NCI-H345 treated with DMSO at 0.1 percent for 48 hours (cell line): ENCODE data around the gene YWHAQ.
A peak's percentile ranks its signal among the peaks of the same experiment; 100 is the strongest.
"Not testable (repeated sequence)": the region's sequence is repeated elsewhere in the genome, so short reads cannot be mapped to it uniquely, and the experiment has no call there.

ENCODE experiments used
- DNase-seq: peaks from one replicate; lab custom pipeline; 2025; ENCODE audit not compliant: unreplicated experiment; lab: John Stamatoyannopoulos, UW

YWHAQ gene

DNA sequence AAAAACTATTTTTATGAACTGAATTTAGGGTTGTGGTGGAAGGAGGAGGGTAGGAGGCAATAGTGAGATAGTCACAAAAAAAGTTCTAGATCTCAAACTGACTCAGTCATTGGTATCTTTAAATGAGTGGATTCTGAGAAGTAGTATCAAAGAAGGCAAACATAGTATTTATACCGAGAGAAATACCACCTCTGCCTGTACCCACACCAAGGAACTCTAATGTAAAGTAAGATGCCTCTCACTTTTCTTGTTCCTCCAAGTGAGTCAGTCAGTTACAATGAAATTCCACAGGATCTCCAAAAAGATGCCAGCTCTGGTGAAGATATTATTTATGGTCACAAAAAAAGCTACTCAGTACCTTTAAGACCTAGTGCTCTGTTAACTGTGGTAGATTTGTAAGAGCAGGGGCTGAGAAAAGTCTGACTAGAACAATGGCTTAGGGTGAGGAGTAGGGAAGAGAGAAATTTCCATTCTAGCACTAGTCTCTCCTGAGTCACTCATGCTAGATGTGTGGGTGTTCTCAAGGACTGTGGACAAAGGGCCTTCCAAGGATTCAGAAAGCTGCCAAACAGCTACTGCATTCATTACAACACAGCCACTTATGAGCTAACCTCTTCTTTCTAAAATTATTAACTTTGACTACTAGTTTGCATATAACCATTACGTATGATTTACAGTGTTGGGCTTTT lies 36.3 kb downstream of the YWHAQ start:
- no peak for DNase-seq

DNA sequence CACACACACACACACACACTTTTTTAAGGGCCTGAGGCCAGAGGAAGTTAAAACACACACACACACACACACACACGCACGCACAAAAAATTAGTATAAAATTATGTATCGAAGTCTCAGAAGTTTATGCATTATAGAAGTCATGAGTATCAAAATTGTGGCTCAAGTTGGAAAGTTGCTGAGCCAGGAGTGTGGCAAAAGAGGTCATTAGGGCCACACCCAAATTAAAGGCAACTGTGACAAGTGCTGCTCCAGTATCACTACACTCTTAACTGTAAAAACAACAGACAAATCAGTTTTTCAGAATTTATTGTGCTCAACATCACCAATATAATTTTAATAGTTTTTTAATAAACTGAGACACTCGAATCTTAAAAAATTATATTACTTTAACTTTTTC lies 36.9 kb downstream of the YWHAQ start:
- DNase-seq: no peak

DNA sequence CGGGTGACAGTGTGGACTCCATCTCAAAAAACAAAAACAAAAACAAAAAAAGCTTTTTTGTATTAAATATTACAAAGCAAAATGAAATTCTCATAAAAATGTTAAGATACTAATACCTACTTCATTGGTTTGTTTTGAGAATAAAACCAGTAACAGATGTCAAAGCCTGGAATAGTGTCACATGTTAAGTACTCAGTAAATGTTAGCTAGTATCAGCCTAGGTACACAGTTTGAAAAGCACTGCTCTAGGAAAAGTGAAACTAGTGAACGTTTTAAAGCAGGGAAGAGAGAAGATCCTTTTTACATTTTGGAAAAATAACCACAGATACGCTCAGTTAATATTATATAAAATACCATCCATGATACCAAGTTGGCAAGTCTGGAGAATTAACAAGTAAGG lies 38.1 kb downstream of the YWHAQ start:
- DNase-seq: no peak

DNA sequence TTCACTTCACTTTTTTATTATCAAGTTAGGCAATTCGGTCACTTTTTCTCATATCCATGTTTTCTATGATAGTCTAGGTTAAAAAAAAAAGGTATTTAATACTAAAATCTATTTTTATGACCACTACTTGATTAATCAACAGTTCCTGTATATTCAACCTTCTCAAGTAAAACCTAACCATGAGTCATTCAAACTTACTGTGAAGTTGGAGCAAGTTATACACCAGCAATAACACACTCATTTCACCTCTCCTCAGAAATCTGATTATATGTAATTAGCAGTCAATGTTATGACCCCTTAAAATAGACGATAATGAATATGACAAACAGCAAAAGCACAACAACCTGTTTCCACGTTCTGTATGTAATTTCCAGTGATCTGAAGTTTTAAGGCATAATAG lies 40.2 kb downstream of the YWHAQ start:
- DNase-seq: no peak

DNA sequence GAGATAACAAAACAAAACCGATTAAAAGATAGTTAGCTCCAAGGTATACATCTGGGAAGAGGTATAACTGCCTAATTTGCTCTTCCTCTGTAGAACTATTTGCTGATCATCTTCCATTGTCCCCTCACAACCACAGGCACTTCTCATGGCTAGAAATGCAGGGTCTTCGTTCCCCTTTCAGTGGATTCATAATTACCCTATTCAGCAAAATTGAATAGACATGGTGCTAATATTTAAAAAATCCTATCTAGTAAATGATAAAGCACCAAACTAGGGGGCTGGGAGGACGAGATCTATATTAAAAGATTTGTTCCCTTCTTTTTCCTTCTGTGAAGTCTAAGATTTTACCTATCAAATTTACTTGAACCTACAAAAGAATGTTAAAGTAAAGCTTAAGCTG lies 44.3 kb downstream of the YWHAQ start:
- DNase-seq: no peak

DNA sequence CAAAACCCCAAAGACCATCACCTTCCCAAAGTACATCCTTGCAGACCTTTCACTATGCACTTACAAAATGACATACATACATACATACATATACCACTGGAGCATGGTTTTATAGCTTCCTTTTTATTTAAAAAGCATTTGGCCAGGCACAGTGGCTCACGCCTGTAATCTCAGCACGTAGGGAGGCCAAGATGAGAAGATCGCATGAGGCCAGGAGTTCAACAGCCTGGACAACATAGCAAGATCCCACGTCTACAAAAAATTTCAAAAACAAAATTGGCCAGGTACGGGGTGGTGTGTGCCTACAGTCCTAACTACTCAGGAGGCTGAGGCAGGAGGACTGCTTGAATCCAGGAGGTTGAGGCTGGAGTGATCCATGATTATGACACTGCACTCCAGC lies 45.3 kb downstream of the YWHAQ start:
- no peak for DNase-seq

DNA sequence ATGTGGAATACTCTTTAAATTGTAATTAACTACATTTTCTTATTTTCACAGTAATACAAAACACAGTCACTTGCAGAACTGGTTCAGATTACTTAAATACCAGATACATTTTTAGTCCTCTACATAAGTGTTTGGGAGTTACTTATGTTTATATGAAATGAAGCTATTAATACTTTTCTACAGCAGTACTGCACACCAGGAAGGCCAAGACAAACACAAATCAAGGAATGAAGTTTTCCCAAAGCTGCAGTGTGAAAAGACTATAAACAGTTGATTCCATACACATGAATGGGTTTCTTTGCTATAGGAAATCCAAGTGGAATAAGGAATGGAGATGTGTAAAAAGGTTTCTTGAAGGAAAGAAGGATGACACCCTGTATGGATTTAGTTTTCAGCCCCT lies 45.9 kb downstream of the YWHAQ start:
- DNase-seq: not testable (repeated sequence)

DNA sequence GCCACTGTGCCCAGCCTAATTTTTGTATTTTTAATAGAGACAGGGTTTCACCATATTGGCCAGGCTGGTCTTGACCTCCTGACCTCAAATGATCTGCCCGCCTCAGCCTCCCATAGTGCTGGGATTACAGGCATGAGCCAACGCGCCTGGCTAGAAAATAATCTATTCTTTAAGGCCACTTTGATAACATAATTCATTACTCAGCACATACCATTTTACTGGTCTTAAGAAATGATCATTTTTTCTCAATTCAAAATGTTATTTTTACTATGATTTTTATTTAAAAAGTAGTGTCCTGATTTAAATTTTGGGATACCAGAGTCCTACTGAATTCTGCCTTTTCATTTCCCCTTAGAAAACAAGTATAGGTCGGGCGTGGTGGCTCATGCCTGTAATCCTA lies 48.2 kb downstream of the YWHAQ start:
- DNase-seq: no peak

DNA sequence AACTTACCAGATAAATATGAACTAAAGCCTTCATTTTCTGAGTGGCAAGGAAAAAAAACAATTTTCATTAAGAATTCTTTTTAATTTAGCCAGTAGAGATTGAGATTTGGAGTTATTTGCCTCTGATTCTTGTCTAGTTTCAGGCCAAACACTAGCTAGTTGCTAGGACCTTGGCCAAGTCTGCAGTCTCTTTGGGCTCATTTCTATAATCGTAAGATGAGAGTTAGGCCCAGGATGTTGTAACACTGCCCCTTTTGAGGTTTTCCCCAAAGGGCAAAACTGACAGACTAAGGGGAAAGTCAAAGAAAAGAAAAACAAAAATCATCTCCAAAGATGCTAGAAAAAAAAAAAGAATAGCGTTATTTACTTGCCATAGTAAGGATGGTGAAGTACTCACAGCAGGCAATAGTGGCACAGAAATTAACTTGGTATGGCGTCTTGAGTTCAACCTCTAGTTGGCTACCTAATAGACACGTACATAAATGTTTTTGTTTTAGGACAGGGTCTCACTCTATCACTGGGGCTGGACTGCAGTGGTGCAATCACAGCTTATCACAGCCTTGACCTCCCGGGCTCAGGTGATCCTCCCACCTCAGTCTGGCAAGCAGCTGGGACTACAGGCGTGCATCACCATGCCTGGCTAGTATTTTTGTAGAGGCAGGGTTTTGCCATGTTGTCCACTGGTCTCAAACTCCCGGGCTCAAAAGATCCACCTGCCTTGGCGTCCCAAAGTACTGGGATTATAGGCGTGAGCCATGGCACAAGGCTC lies 52.1 kb downstream of the YWHAQ start:
- DNase-seq: no peak

DNA sequence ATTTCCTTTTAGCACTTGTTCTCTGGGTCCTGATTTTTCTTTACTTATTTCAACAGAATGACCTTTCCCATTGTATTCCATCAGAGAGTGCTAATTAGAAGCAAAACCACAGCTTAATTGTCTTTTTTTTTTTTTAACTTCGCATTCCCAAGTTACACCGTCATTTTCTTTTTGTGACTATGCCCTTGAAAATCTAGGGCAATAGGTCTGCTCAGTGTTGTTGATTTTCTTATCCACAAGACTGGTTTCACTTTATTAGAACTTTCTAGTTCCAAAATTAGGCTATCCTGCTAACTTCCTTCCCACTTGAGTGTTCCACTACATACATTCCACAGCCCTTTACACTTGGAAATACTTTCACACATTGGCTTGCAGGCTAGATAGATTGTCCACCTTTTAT lies 56.5 kb downstream of the YWHAQ start:
- DNase-seq: no peak

DNA sequence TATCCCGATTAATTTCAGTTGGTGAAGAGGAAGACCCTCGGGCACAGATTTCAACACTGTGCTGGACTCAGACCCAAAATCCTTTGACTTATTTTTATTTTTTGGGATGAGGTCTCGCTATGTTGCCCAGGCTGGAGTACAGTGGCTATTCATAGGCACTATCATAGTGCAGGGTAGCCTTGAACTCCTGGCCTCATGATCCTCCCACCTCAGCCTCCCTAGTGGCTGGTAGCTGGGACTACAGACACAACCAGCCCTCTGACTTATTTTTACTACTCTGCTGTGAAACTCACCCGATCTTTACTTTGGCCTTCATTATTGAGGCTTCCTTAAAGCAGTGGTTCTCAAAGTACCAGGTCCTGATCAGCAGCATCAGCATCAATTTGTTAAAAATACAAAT lies 57.0 kb downstream of the YWHAQ start:
- DNase-seq: no peak

DNA sequence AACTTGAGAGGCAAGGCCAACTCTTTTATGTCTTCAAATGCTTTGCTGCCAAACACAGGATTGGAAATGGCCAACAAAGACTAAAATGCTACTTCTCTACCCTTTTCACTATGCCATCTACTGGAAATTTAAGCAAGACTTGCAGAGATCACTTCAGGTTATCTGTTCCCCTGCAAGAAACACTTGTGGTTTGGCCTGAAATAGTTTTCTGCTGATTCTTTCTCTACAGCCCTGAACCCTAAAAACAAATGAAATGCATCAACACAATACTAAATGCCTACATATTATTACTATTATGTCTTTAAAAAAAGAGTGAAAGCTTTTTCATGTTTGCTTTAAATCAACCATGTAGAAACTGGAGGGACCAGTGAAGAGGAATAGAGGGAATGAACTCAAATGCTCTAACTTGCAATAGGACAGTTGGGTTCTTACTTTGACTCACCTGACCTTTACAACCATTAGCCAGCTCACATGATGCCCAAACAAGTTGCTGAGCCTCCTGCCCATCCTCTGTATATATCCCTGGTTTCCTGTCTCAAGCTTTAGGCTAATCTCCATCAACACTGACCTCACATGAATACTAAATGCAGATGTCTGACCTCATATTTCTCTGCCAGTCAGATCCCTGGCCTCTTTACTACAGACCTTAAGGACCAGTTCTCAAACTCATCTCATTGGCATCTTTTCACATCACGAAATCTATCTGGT lies 57.6 kb downstream of the YWHAQ start:
- DNase-seq: no peak

DNA sequence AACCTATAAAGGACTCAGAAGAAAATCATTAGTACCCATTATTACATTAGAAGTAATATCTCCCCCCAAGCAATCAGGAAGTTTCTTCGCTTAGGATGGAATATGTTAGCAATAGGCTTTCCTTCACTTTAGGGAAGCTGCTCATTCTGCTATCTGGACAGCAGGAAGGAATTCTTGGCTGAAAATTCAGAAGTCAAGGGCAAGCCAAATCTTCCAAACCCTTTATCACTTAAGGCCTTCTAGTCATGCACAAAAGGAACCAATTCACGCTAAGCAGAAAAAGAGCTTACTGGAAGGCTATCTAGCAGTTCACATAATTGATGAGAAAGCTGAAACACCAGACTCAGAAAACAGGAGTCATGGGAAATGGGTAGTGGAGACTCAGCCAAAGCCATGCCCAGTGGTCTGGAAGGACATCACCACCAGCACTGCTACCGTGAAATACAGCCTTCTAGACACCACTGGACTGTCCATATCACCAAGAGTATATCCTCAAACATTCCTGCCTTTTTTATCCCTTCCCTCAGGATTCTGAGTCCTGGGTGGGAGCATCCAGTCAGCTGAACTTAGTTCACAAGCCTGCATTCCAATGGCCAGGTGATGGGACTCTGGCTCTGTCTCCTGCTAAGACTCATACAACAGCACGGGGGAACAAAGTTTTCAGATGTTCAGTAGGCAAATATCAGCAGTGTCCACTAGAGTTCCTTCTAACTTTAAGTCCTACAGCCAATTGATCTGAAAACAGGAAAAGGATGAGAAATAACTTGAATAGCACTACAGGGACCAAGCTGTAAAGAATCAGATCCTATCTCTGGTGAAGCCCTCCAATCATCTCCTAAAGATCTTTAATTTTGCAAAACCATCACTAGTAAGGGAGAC lies 60.4 kb downstream of the YWHAQ start:
- DNase-seq: no peak

DNA sequence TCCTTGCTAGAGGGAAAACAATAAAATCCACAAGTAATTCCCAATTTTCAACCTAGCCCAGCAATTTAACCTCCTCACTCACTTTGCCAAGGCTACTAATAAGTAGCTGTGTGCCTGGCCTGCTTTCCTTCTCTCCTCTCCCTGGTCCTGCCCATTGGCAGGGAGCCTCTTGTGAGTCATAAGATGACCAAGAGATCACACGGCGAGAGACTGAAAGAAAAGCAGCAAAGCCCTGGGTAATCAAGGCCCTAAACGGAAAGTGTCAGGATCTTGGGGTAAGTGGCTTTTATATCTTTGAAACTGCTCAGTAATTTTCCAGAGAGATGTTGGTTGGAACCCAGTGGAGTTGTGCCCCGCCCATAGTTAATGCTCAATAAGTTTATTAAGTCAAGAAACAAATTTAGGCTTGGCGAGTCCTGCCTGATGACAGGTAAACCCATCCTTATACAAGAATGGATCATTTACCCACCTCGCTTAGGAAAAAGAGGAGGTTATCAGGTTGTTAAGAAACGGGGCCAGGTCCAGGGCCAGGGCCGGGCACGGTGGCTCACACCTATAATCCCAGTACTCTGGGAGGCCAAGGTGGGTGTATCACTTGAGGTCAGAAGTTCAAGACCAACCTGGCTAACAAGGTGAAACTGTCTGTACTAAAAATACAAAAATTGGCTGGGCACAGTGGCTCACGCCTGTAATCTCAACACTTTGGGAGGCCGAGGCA lies 65.2 kb downstream of the YWHAQ start:
- no peak for DNase-seq

DNA sequence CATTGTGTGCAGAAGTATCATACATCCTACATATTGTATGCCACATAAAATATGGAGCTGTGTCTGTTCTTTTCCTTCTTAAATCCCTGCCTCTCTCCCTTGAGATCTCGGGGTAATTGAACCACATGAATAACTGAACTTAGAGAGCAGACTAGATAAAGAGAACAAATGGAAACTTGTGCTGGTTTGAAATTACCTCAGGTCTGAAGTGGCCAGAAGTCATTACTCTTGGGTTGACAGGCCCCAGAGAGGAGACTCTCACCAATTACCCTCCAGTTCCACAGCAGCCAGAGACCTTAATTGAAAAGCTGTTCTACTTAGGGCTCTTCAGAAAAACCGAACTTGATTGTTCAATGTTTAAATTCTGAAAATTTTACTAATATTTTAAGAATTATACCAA lies 70.2 kb downstream of the YWHAQ start:
- DNase-seq: no peak

DNA sequence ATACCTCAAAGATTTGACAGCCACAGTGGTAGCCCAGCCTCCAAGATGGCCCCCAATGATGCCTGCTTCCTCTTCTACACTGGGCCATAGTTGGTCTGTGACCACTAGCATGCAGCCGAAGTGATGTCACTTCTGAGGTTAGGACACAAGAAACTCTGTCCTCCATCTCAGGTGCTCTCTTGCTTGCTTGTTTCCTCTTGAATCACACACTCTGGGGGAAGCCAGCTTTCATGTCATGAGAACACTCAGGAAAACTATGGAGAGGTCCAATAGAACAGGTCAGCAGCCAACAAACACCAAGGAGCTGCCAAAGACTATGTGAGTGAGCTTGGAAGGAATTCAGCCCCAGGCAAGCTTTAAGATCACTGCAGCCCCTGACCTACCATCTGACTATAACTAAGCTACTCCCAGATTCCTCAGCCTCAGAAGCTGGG lies 71.8 kb downstream of the YWHAQ start:
- no peak for DNase-seq

DNA sequence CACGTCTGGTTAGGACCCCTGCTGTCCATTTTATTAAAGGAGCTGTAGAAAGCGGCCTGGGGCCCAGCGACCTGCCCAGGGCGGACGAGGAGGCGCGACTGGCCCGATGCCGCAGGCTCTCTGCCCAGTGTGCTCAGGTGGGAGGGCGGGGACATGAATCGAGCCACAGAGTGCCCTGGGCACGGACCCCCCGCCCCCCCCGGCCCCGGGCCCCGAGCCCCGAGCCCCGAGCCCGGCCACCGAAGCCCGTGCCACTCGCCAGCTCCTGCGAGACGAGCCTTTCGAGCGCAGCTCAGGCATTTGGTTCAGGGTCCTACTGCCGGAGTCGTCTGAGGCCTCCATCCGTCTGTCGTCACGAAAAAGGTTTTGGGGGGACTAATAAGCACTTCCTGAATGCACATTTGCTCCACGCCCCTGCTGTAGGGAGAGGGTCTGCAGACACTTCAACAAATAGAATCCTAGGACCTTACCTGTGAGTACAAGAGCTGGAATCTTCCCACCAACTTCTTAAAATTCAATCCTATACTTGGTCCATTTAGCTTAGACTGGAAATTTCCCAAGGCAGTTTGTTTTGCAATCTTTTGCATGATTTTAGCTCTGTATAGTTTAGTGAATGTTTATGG lies 74.6 kb downstream of the YWHAQ start:
- no peak for DNase-seq

DNA sequence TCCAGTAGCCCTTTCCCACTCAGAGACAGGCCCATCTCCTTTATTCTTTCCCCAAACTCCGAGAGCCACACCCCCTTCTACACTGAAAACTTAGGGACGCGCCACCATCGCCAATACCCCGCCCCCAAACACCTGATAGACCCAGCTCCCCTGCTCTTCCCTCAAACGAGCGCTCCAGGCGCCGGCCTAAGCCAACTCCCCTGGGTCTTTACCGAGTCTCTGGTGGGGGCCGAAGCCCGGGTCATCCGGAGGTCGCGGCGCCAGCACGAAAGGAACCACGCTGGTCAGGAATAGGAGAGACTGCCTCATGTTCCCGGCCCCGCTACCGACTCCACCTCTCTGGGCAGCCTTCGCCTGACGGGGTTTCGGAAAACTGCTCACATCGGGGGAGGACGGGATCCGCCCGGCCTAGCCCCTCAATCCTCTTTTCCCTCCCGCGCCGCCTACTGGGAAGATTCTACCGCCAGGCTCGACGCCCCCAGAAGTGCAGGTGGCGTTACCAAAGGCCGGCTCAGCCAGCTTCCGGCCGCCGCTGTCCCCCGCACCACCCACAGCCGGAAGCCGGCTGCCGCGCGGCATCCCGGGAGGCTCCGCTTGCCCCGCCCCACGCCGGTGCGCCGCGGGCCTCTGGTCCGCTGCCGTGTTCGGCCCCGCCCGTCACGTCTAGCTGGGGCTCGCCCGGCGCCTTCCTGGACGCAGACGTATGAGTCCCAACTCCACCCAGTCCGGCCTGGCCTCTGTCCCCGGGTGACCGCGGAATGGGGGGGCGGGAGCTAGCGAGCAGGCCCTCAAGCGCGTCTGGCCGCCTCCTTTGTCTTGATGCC lies 75.3 kb downstream of the YWHAQ start, which contains the start of gene ADAM17:
Gene ADAM17, minus strand, starts transcription at position 534 of the 824 bp plus-strand sequence. Its CDS starts 225 bp downstream, at position 309.
- DNase-seq: peak; percentile 86

DNA sequence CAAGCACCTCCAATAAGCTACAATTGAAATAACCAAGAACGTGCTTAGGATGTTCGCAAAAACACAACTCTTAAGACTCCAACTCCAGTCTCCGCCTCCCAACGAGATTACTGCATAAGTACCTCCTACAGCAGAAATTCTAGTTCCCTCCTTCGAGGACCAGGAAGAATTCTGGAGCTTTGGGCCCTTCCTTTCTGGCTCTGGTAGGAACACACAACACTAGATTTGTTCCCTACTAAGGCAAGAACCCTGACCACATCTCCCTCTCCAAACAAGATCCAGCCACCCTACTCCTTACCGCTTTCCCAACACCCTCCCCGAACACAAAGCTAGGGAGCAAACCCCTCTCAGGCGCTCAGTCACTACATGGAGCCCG lies 75.9 kb downstream of the YWHAQ start:
- peak; percentile 41 for DNase-seq
